HCT116 (cell line): ENCODE measurements around the gene SELENOS. TPM values are rescaled to one million over a fixed set of nuclear protein-coding genes. Genes with fewer than 3 reads are reported as not detected.

Experiments used
- ATAC-seq: fragments of 200-7000 bp; cut with Tn5 transposase; 2 replicates; pipeline ENCODE4 v1.9.1; 2020; ENCODE audit warnings: mild to moderate bottlenecking, moderate library complexity
- BruUV-seq: library from RNA; stranded (reverse); fragments of 400-500 nt; replicated peaks from 2 replicates; lab custom pipeline; 2021; lab: Mats Ljungman, UMichigan
- CTCF ChIA-PET: fragments of 300-600 bp; sonication (Branson Sonifier 250); formaldehyde crosslinking; loops from one replicate; lab custom pipeline; 2021; ENCODE audit warnings: antibody characterized with exemption; lab: Charles Lee
- POLR2A ChIA-PET: fragments of 300-600, 350-600 bp; sonication (Branson Sonifier 250); formaldehyde crosslinking; loops from one replicate; lab custom pipeline; 2021; ENCODE audit warnings: antibody characterized with exemption; lab: Charles Lee
- RAD21 ChIA-PET, 2 experiments: fragments of 300-600 bp; sonication (Branson Sonifier 250); formaldehyde crosslinking; loops; one replicate each; lab custom pipeline; 2023; ENCODE audit warnings: low total read pairs in 2 of 2; ENCODE audit not compliant: uncharacterized antibody in 2 of 2, unreplicated experiment in 2 of 2, low non-redundant PET in 1 of 2; lab: Charles Lee
- DNase-seq: peaks from one replicate; pipeline ENCODE4 v3.0.0-alpha.2; 2010; ENCODE audit warnings: low read depth, low spot score
- H2AFZ ChIP-seq: fragments of 200-600 bp; shearing (Covaris generic), sonication (generic); 2 replicates; pipeline ENCODE4 v1.6.1; 2017; ENCODE audit warnings: low read depth, mixed run types, mixed read lengths, antibody characterized with exemption, low read length; ENCODE audit not compliant: poor library complexity, severe bottlenecking
- H3K27ac ChIP-seq: 2 replicates; pipeline ENCODE4 v1.5.1; 2012; ENCODE audit warnings: low read depth, low read length
- H3K27me3 ChIP-seq: fragments of 200-600 bp; sonication (generic); 2 replicates; pipeline ENCODE4 v1.6.1; 2016; ENCODE audit warnings: mixed run types, low read length, mixed read lengths; ENCODE audit not compliant: insufficient read depth
- H3K36me3 ChIP-seq, 2 experiments: fragments of 200-500 bp in 1 of 2; fragments of 200-600 bp in 1 of 2; sonication (Bioruptor generic) in 1 of 2; sonication (generic) in 1 of 2; 2 replicates each; pipeline versions ENCODE4 v1.5.1 to v1.6.1; 2014 to 2016; ENCODE audit warnings: low read length in 2 of 2, inconsistent platforms in 1 of 2, mixed read lengths in 1 of 2, mixed run types in 1 of 2; ENCODE audit not compliant: insufficient read depth in 2 of 2, control insufficient read depth in 1 of 2
- H3K4me1 ChIP-seq, 2 experiments: fragments of 200-600 bp in 1 of 2; sonication (generic) in 1 of 2; 2 replicates each; pipeline versions ENCODE4 v1.5.1 to v1.6.1; 2012 to 2017; ENCODE audit warnings: low read length in 2 of 2, inconsistent platforms in 1 of 2, mild to moderate bottlenecking in 1 of 2, mixed read lengths in 1 of 2, mixed run types in 1 of 2, moderate library complexity in 1 of 2; ENCODE audit not compliant: insufficient read depth in 2 of 2, control insufficient read depth in 1 of 2
- H3K4me2 ChIP-seq: fragments of 200-600 bp; sonication (generic); 2 replicates; pipeline ENCODE4 v1.6.1; 2017; ENCODE audit warnings: mixed run types, low read length, mixed read lengths
- H3K4me3 ChIP-seq, 2 experiments: fragments of 200-600 bp in 1 of 2; sonication (generic) in 1 of 2; replicated peaks in 1 of 2; 2 replicates each; pipeline ENCODE4 v1.5.1; 2011 to 2016; ENCODE audit warnings: low read length in 2 of 2, control low read depth in 1 of 2, low read depth in 1 of 2, mild to moderate bottlenecking in 1 of 2, mixed read lengths in 1 of 2, mixed run types in 1 of 2
- H3K79me2 ChIP-seq: fragments of 200-600 bp; sonication (generic); 2 replicates; pipeline ENCODE4 v1.6.1; 2017; ENCODE audit warnings: mild to moderate bottlenecking, mixed run types, low read length, moderate library complexity, mixed read lengths; ENCODE audit not compliant: insufficient read depth
- H3K9ac ChIP-seq: fragments of 200-600 bp; sonication (generic); 2 replicates; pipeline ENCODE4 v1.6.1; 2016; ENCODE audit warnings: low read length, mixed read lengths
- H3K9me2 ChIP-seq: fragments of 200-600 bp; sonication (generic), shearing (Covaris generic); 2 replicates; pipeline ENCODE4 v1.6.1; 2017; ENCODE audit warnings: mixed run types, mild to moderate bottlenecking, moderate library complexity; ENCODE audit not compliant: insufficient read depth
- H3K9me3 ChIP-seq, 2 experiments: fragments of 200-500 bp in 1 of 2; fragments of 200-600 bp in 1 of 2; sonication (Bioruptor generic) in 1 of 2; sonication (generic) in 1 of 2; 2 replicates each; pipeline ENCODE4 v1.6.1; 2014 to 2017; ENCODE audit warnings: low read length in 2 of 2, mixed read lengths in 2 of 2, inconsistent platforms in 1 of 2, low read depth in 1 of 2, mild to moderate bottlenecking in 1 of 2, mixed run types in 1 of 2, moderate library complexity in 1 of 2; ENCODE audit not compliant: control insufficient read depth in 1 of 2, insufficient read depth in 1 of 2
- H4K20me1 ChIP-seq: fragments of 200-600 bp; sonication (generic), shearing (Covaris generic); 2 replicates; pipeline ENCODE4 v1.6.1; 2017; ENCODE audit warnings: mixed run types, mild to moderate bottlenecking, moderate library complexity; ENCODE audit not compliant: insufficient read depth
- ATF3 ChIP-seq: IDR thresholded peaks from 2 replicates; pipeline ENCODE4 v1.6.1; 2012
- CBX3 ChIP-seq: IDR thresholded peaks from 2 replicates; pipeline ENCODE4 v1.6.1; 2012; ENCODE audit warnings: low read depth
- CTCF ChIP-seq, 3 experiments: fragments of 200-600 bp in 1 of 3; sonication (generic) in 1 of 3; IDR thresholded peaks in 2 of 3; conservative IDR thresholded peaks in 1 of 3; 2 replicates each; pipeline ENCODE4 v1.5.1; 2012 to 2017; ENCODE audit warnings: low read depth in 2 of 3, low read length in 2 of 3, antibody characterized with exemption in 1 of 3, borderline replicate concordance in 1 of 3, control low read depth in 1 of 3, mild to moderate bottlenecking in 1 of 3, mixed read lengths in 1 of 3, mixed run types in 1 of 3, moderate library complexity in 1 of 3; ENCODE audit not compliant: insufficient read depth in 1 of 3
- JUND ChIP-seq: IDR thresholded peaks from 2 replicates; pipeline ENCODE4 v1.6.1; 2012
- RAD21 ChIP-seq: IDR thresholded peaks from 2 replicates; pipeline ENCODE4 v1.6.1; 2012; ENCODE audit warnings: low read depth, mild to moderate bottlenecking
- SRF ChIP-seq: IDR thresholded peaks from 2 replicates; pipeline ENCODE4 v1.6.1; 2012; ENCODE audit warnings: low read depth
- TCF7L2 ChIP-seq: IDR thresholded peaks from 2 replicates; pipeline ENCODE4 v1.7.0; 2011; ENCODE audit warnings: borderline replicate concordance, inconsistent platforms; ENCODE audit not compliant: insufficient read depth, insufficient read length; ENCODE audit errors: extremely low read depth
- intact Hi-C: fragments of 100-400 bp; cut with micrococcal nuclease; formaldehyde crosslinking; loops from 2 replicates; pipeline ENCODE4 v1.10.0; 2022
- total RNA-seq: library from RNA; stranded (reverse); gene quantifications from one replicate; pipeline ENCODE4 v1.2.1, GENCODE V29; 2021; ENCODE audit not compliant: unreplicated experiment

SELENOS gene
- total RNA-seq, 1 experiment from 2014 or later = 45.6 TPM

- ATAC-seq = no peak
- H3K9ac ChIP-seq = no peak overlapping the region
- ChIA-PET RAD21 (no interaction called here), CTCF (interaction anchor here (1.4 kb wide), 1 partner anchor 896 kb away, joined by 3 read pairs; no protein-coding TSS in a partner anchor), POLR2A (no interaction called here)
- intact Hi-C loops = no loop called here
- no TSS peak for BruUV-seq
- H3K27ac ChIP-seq = no peak overlapping the region
- no peak overlapping the region for H2AFZ ChIP-seq
- no peak for DNase-seq
- no peak overlapping the region for H3K4me2 ChIP-seq
- H3K4me1 ChIP-seq = peaks cover 8 to 12% of the 10 kb centered on the region in 2 experiments
- peaks cover 97% of the 10 kb centered on the region for H3K79me2 ChIP-seq
- H3K9me2 ChIP-seq = no peaks in the 10 kb centered on the region
- TF ChIP-seq RAD21 = no peak
- no peak for TF ChIP-seq CTCF (IDR thresholded peaks at IDR 0.05 in 2 of 3, conservative IDR thresholded peaks at IDR 0.05 in 1 of 3; ENCODE audit: borderline replicate concordance in 1 of 3, insufficient read depth in 1 of 3, low read depth in 2 of 3, low read length in 2 of 3)
- no peak for TF ChIP-seq ATF3
- TF ChIP-seq CBX3 = no peak
- TF ChIP-seq TCF7L2 = no peak
- no peak for TF ChIP-seq SRF
- TF ChIP-seq JUND = no peak
- H3K4me3 ChIP-seq = no peak overlapping the region
- no peaks in the 10 kb centered on the region for H3K9me3 ChIP-seq
- no peaks in the 10 kb centered on the region for H3K27me3 ChIP-seq
- H4K20me1 ChIP-seq = peaks cover 10% of the 10 kb centered on the region; the same call in 1 of the 2 replicates
- peaks cover 10 to 16% of the 10 kb centered on the region in 2 experiments; a peak in 3 of 4 replicates for H3K36me3 ChIP-seq
Measured at GRCh38 chr15:101246391-101246790, 30.9 kb downstream of the SELENOS start.
